A549 (cell line): ENCODE measurements around the gene PGM1. TPM values are rescaled to one million over a fixed set of nuclear protein-coding genes. Genes with fewer than 3 reads are reported as not detected.

Source experiments
- ATAC-seq, 2 experiments: fragments of 200-7000 bp in 1 of 2; fragments of >200 bp in 1 of 2; cut with Nextera tagmentation in 1 of 2; cut with Tn5 transposase in 1 of 2; 3 replicates each; pipeline versions ENCODE4 v1.8.0 to v1.9.1; 2018 to 2020; ENCODE audit warnings: mild to moderate bottlenecking in 1 of 2, moderate library complexity in 1 of 2
- CTCF ChIA-PET: fragments of 300-600 bp; sonication (Branson Sonifier 250); formaldehyde crosslinking; extraction: SDS; loops from one replicate; lab custom pipeline; 2021; ENCODE audit warnings: antibody characterized with exemption, inconsistent platforms; lab: Yijun Ruan, JAX
- POLR2A ChIA-PET: fragments of 350-600 bp; formaldehyde crosslinking; extraction: SDS; loops from one replicate; lab custom pipeline; 2021; ENCODE audit warnings: antibody characterized with exemption, inconsistent platforms; lab: Yijun Ruan, JAX
- DNase-seq, 2 experiments: peaks; one replicate each; pipeline versions ENCODE4 v3.0.0 to v3.0.0-alpha.2; 2011 to 2016; ENCODE audit warnings: low read depth in 1 of 2, low spot score in 1 of 2
- FAIRE-seq: peaks from 2 replicates; lab custom pipeline; 2011; peaks lifted over from hg19 to GRCh38; lab: Jason Lieb, UNC
- H3K27ac ChIP-seq, 2 experiments: fragments of >200 bp; sonication (Bioruptor Twin); formaldehyde crosslinking; 3 replicates each; pipeline ENCODE4 v1.5.1; 2016 to 2017
- H3K4me1 ChIP-seq: fragments of >200 bp; sonication (Bioruptor Twin); formaldehyde crosslinking; 3 replicates; pipeline ENCODE4 v1.6.1; 2016
- H3K4me2 ChIP-seq: fragments of >200 bp; sonication (Bioruptor Twin); formaldehyde crosslinking; 3 replicates; pipeline ENCODE4 v1.6.1; 2016
- H3K4me3 ChIP-seq: fragments of >200 bp; sonication (Bioruptor Twin); formaldehyde crosslinking; 3 replicates; pipeline ENCODE4 v1.5.1; 2016
- H3K9me3 ChIP-seq: fragments of >200 bp; sonication (Bioruptor Twin); formaldehyde crosslinking; 3 replicates; pipeline ENCODE4 v1.6.1; 2016
- BHLHE40 ChIP-seq: IDR thresholded peaks from 2 replicates; pipeline ENCODE4 v1.6.1; 2012; ENCODE audit warnings: low read depth, low read length, inconsistent platforms
- CEBPB ChIP-seq, 2 experiments: fragments of >200 bp in 1 of 2; sonication (Bioruptor Twin) in 1 of 2; formaldehyde crosslinking in 1 of 2; IDR thresholded peaks; 2 replicates each; pipeline ENCODE4 v1.6.1; 2012 to 2016
- EP300 ChIP-seq, 2 experiments: fragments of >200 bp; sonication (Bioruptor Twin); formaldehyde crosslinking; IDR thresholded peaks; 2 replicates in 1 of 2; 3 replicates in 1 of 2; pipeline ENCODE4 v1.6.1; 2016 to 2017
- ESRRA ChIP-seq: fragments of 150-350 bp; IDR thresholded peaks from 2 replicates; pipeline ENCODE4 v1.6.1; 2014; ENCODE audit warnings: mild to moderate bottlenecking, low read length, borderline replicate concordance
- FOSB ChIP-seq: fragments of 250-450 bp; sonication (Bioruptor Pico); IDR thresholded peaks from 2 replicates; pipeline ENCODE4 v1.5.0; 2020; ENCODE audit warnings: mild to moderate bottlenecking, moderate library complexity
- FOSL2 ChIP-seq, 2 experiments: fragments of 450-650 bp in 1 of 2; fragments of >200 bp in 1 of 2; sonication (Bioruptor Twin) in 1 of 2; formaldehyde crosslinking; IDR thresholded peaks; 2 replicates each; pipeline versions ENCODE4 v1.5.0 to v1.6.1; 2016 to 2020; ENCODE audit warnings: mild to moderate bottlenecking in 1 of 2, moderate library complexity in 1 of 2
- GATA3 ChIP-seq: IDR thresholded peaks from 2 replicates; pipeline ENCODE4 v1.6.1; 2012; ENCODE audit warnings: borderline replicate concordance
- HDAC2 ChIP-seq: fragments of 200-600 bp; sonication (generic); IDR thresholded peaks from 2 replicates; pipeline ENCODE4 v1.6.1; 2016
- HEYL ChIP-seq: fragments of 250-450 bp; sonication (Bioruptor Pico); IDR thresholded peaks from 2 replicates; pipeline ENCODE4 v1.8.0; 2021; ENCODE audit warnings: mild to moderate bottlenecking, moderate library complexity
- HOXA7 ChIP-seq: fragments of 250-450 bp; sonication (Bioruptor Pico); IDR thresholded peaks from 2 replicates; pipeline ENCODE4 v1.5.0; 2020; ENCODE audit warnings: mild to moderate bottlenecking, moderate library complexity
- HOXB13 ChIP-seq: fragments of 250-450 bp; sonication (Bioruptor Pico); IDR thresholded peaks from 2 replicates; pipeline ENCODE4 v1.5.0; 2020; ENCODE audit warnings: low read depth, mild to moderate bottlenecking, moderate library complexity
- JUN ChIP-seq, 2 experiments: fragments of >200 bp; sonication (Bioruptor Twin); formaldehyde crosslinking; IDR thresholded peaks; 2 replicates in 1 of 2; 3 replicates in 1 of 2; pipeline ENCODE4 v1.6.1; 2016 to 2017
- JUNB ChIP-seq: fragments of >200 bp; sonication (Bioruptor Twin); formaldehyde crosslinking; IDR thresholded peaks from 2 replicates; pipeline ENCODE4 v1.6.1; 2016
- KDM1A ChIP-seq: fragments of 200-600 bp; sonication (generic); IDR thresholded peaks from 2 replicates; pipeline ENCODE4 v1.6.1; 2016; ENCODE audit warnings: low read depth, mild to moderate bottlenecking
- KDM5A ChIP-seq: fragments of 200-600 bp; sonication (generic); IDR thresholded peaks from 2 replicates; pipeline ENCODE4 v1.6.1; 2016; ENCODE audit warnings: antibody characterized with exemption, mild to moderate bottlenecking
- MAFK ChIP-seq: fragments of 450-650 bp; IDR thresholded peaks from 2 replicates; pipeline ENCODE4 v1.6.1; 2014; ENCODE audit not compliant: partially characterized antibody
- NFE2L2 ChIP-seq: fragments of 150-350 bp; conservative IDR thresholded peaks from 2 replicates; pipeline ENCODE4 v1.6.1; 2014; ENCODE audit warnings: low read length
- RARB ChIP-seq: fragments of 250-450 bp; sonication (Bioruptor Pico); IDR thresholded peaks from 2 replicates; pipeline ENCODE4 v1.8.0; 2021; ENCODE audit warnings: mild to moderate bottlenecking, moderate library complexity
- RCOR1 ChIP-seq: fragments of 150-350 bp; IDR thresholded peaks from 2 replicates; pipeline ENCODE4 v1.6.1; 2014; ENCODE audit warnings: antibody characterized with exemption, low read length, low read depth
- RFX5 ChIP-seq: fragments of 450-650 bp; IDR thresholded peaks from 2 replicates; pipeline ENCODE4 v1.7.1; 2014; ENCODE audit warnings: antibody characterized with exemption, mild to moderate bottlenecking, moderate library complexity
- RNF2 ChIP-seq: fragments of 200-600 bp; sonication (generic); IDR thresholded peaks from 2 replicates; pipeline ENCODE4 v1.6.1; 2016; ENCODE audit warnings: low read depth, mild to moderate bottlenecking, antibody characterized with exemption, moderate library complexity, borderline replicate concordance
- SMC3 ChIP-seq: fragments of >200 bp; sonication (Bioruptor Twin); formaldehyde crosslinking; IDR thresholded peaks from 3 replicates; pipeline ENCODE4 v1.6.1; 2018; ENCODE audit warnings: inconsistent platforms
- SREBF2 ChIP-seq: fragments of 450-650 bp; IDR thresholded peaks from 2 replicates; pipeline ENCODE4 v1.6.1; 2014; ENCODE audit warnings: mild to moderate bottlenecking, moderate library complexity
- TFCP2L1 ChIP-seq: fragments of 250-450 bp; sonication (Bioruptor Pico); IDR thresholded peaks from 2 replicates; pipeline ENCODE4 v1.5.0; 2021; ENCODE audit warnings: mild to moderate bottlenecking
- ZNF302 ChIP-seq: fragments of 250-450 bp; sonication (Bioruptor Pico); IDR thresholded peaks from 2 replicates; pipeline ENCODE4 v1.9.0; 2021; ENCODE audit warnings: inconsistent platforms, mild to moderate bottlenecking, moderate library complexity
- ZSCAN20 ChIP-seq: fragments of 250-450 bp; sonication (Bioruptor Pico); IDR thresholded peaks from 2 replicates; pipeline ENCODE4 v1.8.0; 2022; ENCODE audit warnings: mild to moderate bottlenecking, moderate library complexity
- WGBS: methylation state at CpG from one replicate; pipeline ENCODE4 v1.1.6; 2017; ENCODE audit errors: missing lambda C conversion rate; 5-methylcytosine and 5-hydroxymethylcytosine counted together
- polyA plus RNA-seq, 4 experiments: library from polyadenylated mRNA; depleted of rRNA in 3 of 4; stranded (reverse); fragments of >200 nt; fragmentation: RNase III in 1 of 4; extraction: RNeasy Plus Mini Kit Qiagen cat#74134 plus additional on column Dnase treatment in 1 of 4; gene quantifications; 2 replicates in 3 of 4; 3 replicates in 1 of 4; pipeline ENCODE4 v1.2.3, GENCODE V29; 2011 to 2017
- TF ChIP-seq, protein P1 (sequence below): fragments of >200 bp; sonication (Bioruptor Twin); formaldehyde crosslinking; IDR thresholded peaks from 3 replicates; pipeline ENCODE4 v1.6.1; 2016
- TF ChIP-seq, protein P2 (sequence below): IDR thresholded peaks from 2 replicates; pipeline ENCODE4 v1.6.1; 2012
- TF ChIP-seq, protein P3 (sequence below): IDR thresholded peaks from 2 replicates; pipeline ENCODE4 v1.6.1; 2012
- TF ChIP-seq, protein P4 (sequence below): fragments of 150-350 bp; IDR thresholded peaks from 2 replicates; pipeline ENCODE4 v1.6.1; 2014; ENCODE audit warnings: low read depth, mild to moderate bottlenecking, low read length
- TF ChIP-seq, protein P5 (sequence below): IDR thresholded peaks from 2 replicates; pipeline ENCODE4 v1.6.1; 2012; ENCODE audit warnings: low read depth, borderline replicate concordance

Gene PGM1
- polyA plus RNA-seq, 2 of the 4 experiments (the other 2 are of a cell fraction): 25.5 to 50.2 TPM

DNA sequence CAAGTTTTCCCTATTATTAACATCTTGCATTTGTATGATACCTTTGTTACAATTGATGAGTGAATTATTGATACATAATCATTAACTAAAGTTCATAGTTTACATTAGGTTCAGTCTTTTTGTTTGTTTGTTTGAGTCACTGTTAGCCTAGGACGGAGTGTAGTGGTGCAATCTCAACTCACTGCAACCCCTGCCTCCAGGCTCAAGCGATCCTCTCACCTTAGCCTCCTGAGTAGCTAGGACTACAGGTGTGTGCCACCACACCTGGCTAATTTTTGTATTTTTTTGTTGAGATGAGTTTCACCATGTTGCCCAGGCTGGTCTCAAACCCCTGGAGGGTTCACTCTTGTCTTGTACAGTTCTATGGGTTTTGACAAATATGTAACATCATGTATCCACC lies 33.9 kb upstream of the PGM1 start:
- ChIA-PET POLR2A (no interaction called here), CTCF (interaction anchor here (0.6 to 1.6 kb wide), 4 partner anchors 15 to 1656 kb away, joined by 3 to 5 read pairs (median 4); no protein-coding TSS in a partner anchor)
- Histone ChIP-seq H3K9me3 (no peaks in the 10 kb centered on the region), H3K4me1 (peaks cover 4% of the 10 kb centered on the region; the same call in 1 of the 3 replicates), H3K4me2 (no peak overlapping the region), H3K27ac (no peak overlapping the region), H3K4me3 (no peak overlapping the region)
- DNase-seq: no peak
- 44% methylated on average over 2 of the region's 2 CpGs for WGBS
- TF ChIP-seq, protein P1, sequence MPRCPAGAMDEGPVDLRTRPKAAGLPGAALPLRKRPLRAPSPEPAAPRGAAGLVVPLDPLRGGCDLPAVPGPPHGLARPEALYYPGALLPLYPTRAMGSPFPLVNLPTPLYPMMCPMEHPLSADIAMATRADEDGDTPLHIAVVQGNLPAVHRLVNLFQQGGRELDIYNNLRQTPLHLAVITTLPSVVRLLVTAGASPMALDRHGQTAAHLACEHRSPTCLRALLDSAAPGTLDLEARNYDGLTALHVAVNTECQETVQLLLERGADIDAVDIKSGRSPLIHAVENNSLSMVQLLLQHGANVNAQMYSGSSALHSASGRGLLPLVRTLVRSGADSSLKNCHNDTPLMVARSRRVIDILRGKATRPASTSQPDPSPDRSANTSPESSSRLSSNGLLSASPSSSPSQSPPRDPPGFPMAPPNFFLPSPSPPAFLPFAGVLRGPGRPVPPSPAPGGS: no peak
- TF ChIP-seq HDAC2: no peak
- TF ChIP-seq HEYL (CRISPR knock-in tag): no peak
- no peak for TF ChIP-seq SMC3
- no peak for TF ChIP-seq ESRRA
- TF ChIP-seq, protein P2, sequence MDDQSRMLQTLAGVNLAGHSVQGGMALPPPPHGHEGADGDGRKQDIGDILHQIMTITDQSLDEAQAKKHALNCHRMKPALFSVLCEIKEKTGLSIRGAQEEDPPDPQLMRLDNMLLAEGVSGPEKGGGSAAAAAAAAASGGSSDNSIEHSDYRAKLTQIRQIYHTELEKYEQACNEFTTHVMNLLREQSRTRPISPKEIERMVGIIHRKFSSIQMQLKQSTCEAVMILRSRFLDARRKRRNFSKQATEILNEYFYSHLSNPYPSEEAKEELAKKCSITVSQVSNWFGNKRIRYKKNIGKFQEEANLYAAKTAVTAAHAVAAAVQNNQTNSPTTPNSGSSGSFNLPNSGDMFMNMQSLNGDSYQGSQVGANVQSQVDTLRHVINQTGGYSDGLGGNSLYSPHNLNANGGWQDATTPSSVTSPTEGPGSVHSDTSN: no peak
- no peak for TF ChIP-seq RFX5
- no peak for TF ChIP-seq FOSB (CRISPR knock-in tag)
- TF ChIP-seq HOXA7 (CRISPR knock-in tag): no peak
- TF ChIP-seq CEBPB (IDR thresholded peaks at IDR 0.05): no peak
- no peak for TF ChIP-seq ZSCAN20
- no peak for TF ChIP-seq SREBF2
- ATAC-seq: no peak
- FAIRE-seq: no peak

DNA sequence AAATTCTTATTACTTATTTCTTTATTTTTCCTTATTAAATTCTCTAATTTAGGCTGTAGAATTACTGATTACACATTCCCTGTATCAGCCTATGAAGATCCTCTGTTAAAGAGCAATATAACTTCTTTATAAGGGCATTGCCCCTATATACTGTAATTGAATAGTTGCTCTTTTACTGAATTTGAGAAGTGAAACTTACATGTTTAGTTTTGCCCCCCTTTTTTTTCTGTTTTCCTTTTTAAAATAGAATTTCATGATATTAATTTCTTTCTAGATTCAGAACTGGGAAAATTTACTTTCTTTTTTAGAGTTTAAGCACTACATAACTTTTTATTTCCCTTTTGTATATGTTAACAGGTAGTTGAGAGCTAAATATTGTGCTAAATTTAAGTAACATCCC lies 29.5 kb upstream of the PGM1 start:
- H3K4me2 ChIP-seq: no peak overlapping the region
- H3K9me3 ChIP-seq: no peaks in the 10 kb centered on the region
- no peak overlapping the region for H3K4me3 ChIP-seq
- DNase-seq (no peak), FAIRE-seq (no peak), ATAC-seq (no peak)
- TF ChIP-seq MAFK (no peak), KDM5A (no peak), ZNF302 (CRISPR knock-in tag) (no peak), GATA3 (no peak), TFCP2L1 (CRISPR knock-in tag) (no peak), RNF2 (no peak), NFE2L2 (no peak), KDM1A (no peak), BHLHE40 (no peak), FOSL2 (IDR thresholded peaks at IDR 0.05) (no peak), FOSL2 (CRISPR knock-in tag; IDR thresholded peaks at IDR 0.05) (no peak)
- TF ChIP-seq, protein P3, sequence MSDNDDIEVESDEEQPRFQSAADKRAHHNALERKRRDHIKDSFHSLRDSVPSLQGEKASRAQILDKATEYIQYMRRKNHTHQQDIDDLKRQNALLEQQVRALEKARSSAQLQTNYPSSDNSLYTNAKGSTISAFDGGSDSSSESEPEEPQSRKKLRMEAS: no peak
- POLR2A ChIA-PET: interaction anchor here (0.5 kb wide), 1 partner anchor 270 kb away, joined by 6 read pairs; no protein-coding TSS in a partner anchor
- CTCF ChIA-PET: no interaction called here
- H3K4me1 ChIP-seq: no peaks in the 10 kb centered on the region
- H3K27ac ChIP-seq: no peak overlapping the region

DNA sequence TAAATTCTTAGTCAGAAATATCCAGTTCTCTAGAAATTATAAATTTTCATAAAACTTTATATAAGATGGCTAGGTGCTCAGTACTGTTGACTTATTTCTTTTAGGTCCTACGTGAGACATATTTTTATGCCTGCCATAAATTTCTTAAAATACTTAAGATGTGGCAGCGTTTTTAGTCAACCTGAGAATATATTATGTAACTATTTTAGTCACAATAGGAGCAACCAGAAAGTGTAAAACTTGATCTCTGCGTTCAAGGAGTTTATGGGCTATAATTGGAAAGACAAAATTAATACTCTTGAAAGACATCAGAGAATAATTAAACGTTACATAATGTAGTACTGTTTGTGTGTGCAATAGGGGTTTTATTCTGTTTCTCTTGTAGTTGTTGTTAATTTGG lies 24.1 kb upstream of the PGM1 start:
- ATAC-seq (no peak), DNase-seq (no peak), FAIRE-seq (no peak)
- ChIA-PET CTCF (interaction anchor here (2.3 kb wide), 1 partner anchor 12 kb away, joined by 9 read pairs; no protein-coding TSS in a partner anchor), POLR2A (no interaction called here)
- no peak overlapping the region for H3K4me3 ChIP-seq
- WGBS: 91% methylated on average over 4 of the region's 4 CpGs
- no peak overlapping the region for H3K27ac ChIP-seq
- no peaks in the 10 kb centered on the region for H3K4me1 ChIP-seq
- no peaks in the 10 kb centered on the region for H3K9me3 ChIP-seq
- no peak overlapping the region for H3K4me2 ChIP-seq
- TF ChIP-seq JUN (IDR thresholded peaks at IDR 0.05) (no peak), NFE2L2 (no peak), RFX5 (no peak), HEYL (CRISPR knock-in tag) (no peak), RCOR1 (no peak), JUNB (no peak), HOXA7 (CRISPR knock-in tag) (no peak), EP300 (IDR thresholded peaks at IDR 0.05) (no peak), FOSB (CRISPR knock-in tag) (no peak), HOXB13 (CRISPR knock-in tag) (no peak), BHLHE40 (no peak), RARB (no peak)
- TF ChIP-seq, protein P2: no peak
- TF ChIP-seq, protein P4, sequence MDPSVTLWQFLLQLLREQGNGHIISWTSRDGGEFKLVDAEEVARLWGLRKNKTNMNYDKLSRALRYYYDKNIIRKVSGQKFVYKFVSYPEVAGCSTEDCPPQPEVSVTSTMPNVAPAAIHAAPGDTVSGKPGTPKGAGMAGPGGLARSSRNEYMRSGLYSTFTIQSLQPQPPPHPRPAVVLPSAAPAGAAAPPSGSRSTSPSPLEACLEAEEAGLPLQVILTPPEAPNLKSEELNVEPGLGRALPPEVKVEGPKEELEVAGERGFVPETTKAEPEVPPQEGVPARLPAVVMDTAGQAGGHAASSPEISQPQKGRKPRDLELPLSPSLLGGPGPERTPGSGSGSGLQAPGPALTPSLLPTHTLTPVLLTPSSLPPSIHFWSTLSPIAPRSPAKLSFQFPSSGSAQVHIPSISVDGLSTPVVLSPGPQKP: no peak
- TF ChIP-seq, protein P5, sequence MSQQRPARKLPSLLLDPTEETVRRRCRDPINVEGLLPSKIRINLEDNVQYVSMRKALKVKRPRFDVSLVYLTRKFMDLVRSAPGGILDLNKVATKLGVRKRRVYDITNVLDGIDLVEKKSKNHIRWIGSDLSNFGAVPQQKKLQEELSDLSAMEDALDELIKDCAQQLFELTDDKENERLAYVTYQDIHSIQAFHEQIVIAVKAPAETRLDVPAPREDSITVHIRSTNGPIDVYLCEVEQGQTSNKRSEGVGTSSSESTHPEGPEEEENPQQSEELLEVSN: no peak
